Panc1 (cell line): ENCODE data around the gene SLC13A5. TPM values are rescaled to one million over a fixed set of nuclear protein-coding genes. Genes with fewer than 3 reads are reported as not detected.

Experiments used
- ATAC-seq: fragments of 200-7000 bp; cut with Tn5 transposase; 2 replicates; pipeline ENCODE4 v1.9.1; 2020; ENCODE audit warnings: mild to moderate bottlenecking, moderate library complexity
- BruUV-seq: library from RNA; stranded (reverse); fragments of 400-500 nt; replicated peaks from 2 replicates; lab custom pipeline; 2021; lab: Mats Ljungman, UMichigan
- CTCF ChIA-PET: fragments of 300-600 bp; sonication (Branson Sonifier 250); formaldehyde crosslinking; loops from one replicate; lab custom pipeline; 2022; ENCODE audit warnings: antibody characterized with exemption; lab: Charles Lee
- POLR2A ChIA-PET: fragments of 300-600 bp; sonication (Branson Sonifier 250); formaldehyde crosslinking; loops from one replicate; lab custom pipeline; 2022; ENCODE audit warnings: antibody characterized with exemption; lab: Charles Lee
- DNase-seq: peaks from one replicate; pipeline ENCODE4 v3.0.0-alpha.2; 2010; ENCODE audit warnings: low read depth, low spot score
- H3K27ac ChIP-seq: 2 replicates; pipeline ENCODE4 v1.5.1; 2011; ENCODE audit warnings: mild to moderate bottlenecking, low read length, inconsistent platforms
- H3K27me3 ChIP-seq: fragments of 200-500 bp; sonication (Bioruptor generic); 2 replicates; pipeline ENCODE4 v1.6.0; 2014; ENCODE audit warnings: low read length, inconsistent platforms; ENCODE audit not compliant: control insufficient read depth, insufficient read depth
- H3K36me3 ChIP-seq: fragments of 200-500 bp; sonication (Bioruptor generic); 2 replicates; pipeline ENCODE4 v1.5.1; 2014; ENCODE audit warnings: inconsistent platforms, mild to moderate bottlenecking, low read length, moderate library complexity; ENCODE audit not compliant: control insufficient read depth, insufficient read depth
- H3K4me1 ChIP-seq: 2 replicates; pipeline ENCODE4 v1.5.1; 2011; ENCODE audit warnings: inconsistent platforms, mild to moderate bottlenecking, low read length, moderate library complexity; ENCODE audit not compliant: control insufficient read depth, insufficient read depth
- H3K4me3 ChIP-seq, 2 experiments: 2 replicates each; pipeline ENCODE4 v1.5.1; 2011 to 2012; ENCODE audit warnings: low read depth in 2 of 2, low read length in 2 of 2, mild to moderate bottlenecking in 2 of 2, inconsistent platforms in 1 of 2, moderate library complexity in 1 of 2
- H3K9me3 ChIP-seq: fragments of 200-500 bp; sonication (Bioruptor generic); 2 replicates; pipeline ENCODE4 v1.5.1; 2014; ENCODE audit warnings: low read depth, mild to moderate bottlenecking, inconsistent platforms, low read length, moderate library complexity; ENCODE audit not compliant: control insufficient read depth, insufficient read depth
- POLR2AphosphoS5 ChIP-seq: IDR thresholded peaks from 2 replicates; pipeline ENCODE4 v1.6.1; 2012; ENCODE audit warnings: mild to moderate bottlenecking, low read depth, low read length, moderate library complexity
- SIN3A ChIP-seq: IDR thresholded peaks from 2 replicates; pipeline ENCODE4 v1.6.1; 2012; ENCODE audit warnings: low read depth, mild to moderate bottlenecking, low read length, moderate library complexity, borderline replicate concordance; ENCODE audit not compliant: insufficient read depth
- TCF7L2 ChIP-seq: IDR thresholded peaks from 2 replicates; pipeline ENCODE4 v1.6.1; 2011; ENCODE audit warnings: mild to moderate bottlenecking, low read depth, low read length, inconsistent platforms
- in situ Hi-C: cut with HindIII; loops from 2 replicates; pipeline ENCODE4 v1.10.0; 2016; ENCODE audit warnings: low sequenced_read_pairs, low pct_unique_long_range_greater_than_20kb
- intact Hi-C: fragments of 100-400 bp; cut with micrococcal nuclease; formaldehyde crosslinking; loops from one replicate; pipeline ENCODE4 v1.10.0; 2022; ENCODE audit not compliant: unreplicated experiment
- total RNA-seq: library from RNA; stranded (reverse); gene quantifications from one replicate; pipeline ENCODE4 v1.2.1, GENCODE V29; 2021; ENCODE audit not compliant: unreplicated experiment
- TF ChIP-seq, protein P1 (sequence below), 2 experiments: IDR thresholded peaks; 2 replicates each; pipeline ENCODE4 v1.6.1; 2011 to 2012; ENCODE audit warnings: low read depth in 2 of 2, control low read depth in 1 of 2, low read length in 1 of 2, mild to moderate bottlenecking in 1 of 2, moderate library complexity in 1 of 2; ENCODE audit not compliant: insufficient read depth in 1 of 2
- TF ChIP-seq, protein P2 (sequence below): fragments of 450-650 bp; IDR thresholded peaks from 2 replicates; pipeline ENCODE4 v1.5.1; 2017; ENCODE audit warnings: mild to moderate bottlenecking

Gene SLC13A5
- total RNA-seq, 1 experiment from 2014 or later, result 0.26 TPM

DNA sequence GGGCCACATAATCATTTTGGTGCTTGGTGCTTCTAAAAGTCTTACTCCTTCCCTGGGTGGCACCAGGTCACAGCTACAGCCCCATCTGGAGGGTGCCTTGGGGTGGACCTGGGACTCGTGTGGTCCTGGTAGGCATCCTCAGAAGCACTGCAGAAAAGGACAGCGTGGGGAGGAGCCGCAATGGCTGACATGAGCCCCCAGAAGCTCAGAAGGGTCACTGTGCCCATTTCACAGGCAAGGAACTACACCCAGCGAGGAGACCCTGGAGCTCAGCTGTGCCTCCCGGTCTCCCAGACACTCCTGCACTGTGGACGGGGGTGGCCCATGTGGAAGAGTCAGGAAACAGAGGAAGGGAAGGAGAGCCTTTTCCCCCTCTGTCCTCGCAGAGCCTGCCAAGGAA, 35.2 kb downstream of the SLC13A5 start:
- in situ Hi-C loops (no loop called here), intact Hi-C loops (no loop called here)
- DNase-seq (no peak), ATAC-seq (no peak)
- Histone ChIP-seq H3K27ac (no peak overlapping the region), H3K4me1 (no peaks in the 10 kb centered on the region), H3K9me3 (no peaks in the 10 kb centered on the region), H3K36me3 (no peaks in the 10 kb centered on the region), H3K4me3 (no peak overlapping the region), H3K27me3 (peaks cover 7% of the 10 kb centered on the region)
- BruUV-seq, result no TSS peak
- ChIA-PET CTCF (no interaction called here), POLR2A (no interaction called here)
- TF ChIP-seq POLR2AphosphoS5, result no peak
- TF ChIP-seq, protein P1, sequence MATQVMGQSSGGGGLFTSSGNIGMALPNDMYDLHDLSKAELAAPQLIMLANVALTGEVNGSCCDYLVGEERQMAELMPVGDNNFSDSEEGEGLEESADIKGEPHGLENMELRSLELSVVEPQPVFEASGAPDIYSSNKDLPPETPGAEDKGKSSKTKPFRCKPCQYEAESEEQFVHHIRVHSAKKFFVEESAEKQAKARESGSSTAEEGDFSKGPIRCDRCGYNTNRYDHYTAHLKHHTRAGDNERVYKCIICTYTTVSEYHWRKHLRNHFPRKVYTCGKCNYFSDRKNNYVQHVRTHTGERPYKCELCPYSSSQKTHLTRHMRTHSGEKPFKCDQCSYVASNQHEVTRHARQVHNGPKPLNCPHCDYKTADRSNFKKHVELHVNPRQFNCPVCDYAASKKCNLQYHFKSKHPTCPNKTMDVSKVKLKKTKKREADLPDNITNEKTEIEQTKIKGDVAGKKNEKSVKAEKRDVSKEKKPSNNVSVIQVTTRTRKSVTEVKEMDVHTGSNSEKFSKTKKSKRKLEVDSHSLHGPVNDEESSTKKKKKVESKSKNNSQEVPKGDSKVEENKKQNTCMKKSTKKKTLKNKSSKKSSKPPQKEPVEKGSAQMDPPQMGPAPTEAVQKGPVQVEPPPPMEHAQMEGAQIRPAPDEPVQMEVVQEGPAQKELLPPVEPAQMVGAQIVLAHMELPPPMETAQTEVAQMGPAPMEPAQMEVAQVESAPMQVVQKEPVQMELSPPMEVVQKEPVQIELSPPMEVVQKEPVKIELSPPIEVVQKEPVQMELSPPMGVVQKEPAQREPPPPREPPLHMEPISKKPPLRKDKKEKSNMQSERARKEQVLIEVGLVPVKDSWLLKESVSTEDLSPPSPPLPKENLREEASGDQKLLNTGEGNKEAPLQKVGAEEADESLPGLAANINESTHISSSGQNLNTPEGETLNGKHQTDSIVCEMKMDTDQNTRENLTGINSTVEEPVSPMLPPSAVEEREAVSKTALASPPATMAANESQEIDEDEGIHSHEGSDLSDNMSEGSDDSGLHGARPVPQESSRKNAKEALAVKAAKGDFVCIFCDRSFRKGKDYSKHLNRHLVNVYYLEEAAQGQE (IDR thresholded peaks at IDR 0.05; ENCODE audit: insufficient read depth in 1 of 2, low read depth in 2 of 2, low read length in 1 of 2), result no peak

DNA sequence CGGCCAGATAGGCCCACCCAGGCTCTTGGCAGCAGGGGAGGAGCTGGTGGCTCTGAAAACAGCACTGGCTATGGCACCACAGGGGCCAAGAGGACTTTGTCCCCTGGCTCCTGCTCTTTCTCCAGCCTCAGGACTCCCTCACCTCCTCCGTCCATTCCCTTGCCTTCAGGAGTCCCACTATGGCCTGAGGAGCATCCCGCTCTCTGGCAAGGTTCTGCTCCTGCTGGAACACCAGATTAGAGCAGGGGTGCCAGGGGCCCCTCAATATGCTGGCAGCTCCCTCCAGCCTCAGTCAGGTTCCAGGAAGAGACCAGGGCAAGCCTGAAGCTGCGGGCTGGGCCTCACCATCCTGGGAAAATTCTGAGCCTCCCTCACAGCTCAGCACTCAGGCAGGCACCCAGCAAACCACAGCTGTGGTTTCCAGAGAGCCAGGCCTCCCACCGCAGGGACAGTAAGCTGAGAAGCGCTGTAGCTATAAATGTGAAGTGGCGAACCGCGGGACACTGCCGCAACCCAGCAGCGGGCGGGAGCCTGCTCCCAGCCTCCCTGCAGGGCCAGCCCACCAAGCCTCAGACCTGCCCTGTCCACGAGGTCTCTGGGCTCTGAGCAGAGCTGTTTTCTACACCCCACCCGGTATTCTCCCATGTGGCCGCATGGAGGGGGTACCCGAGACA, 35.9 kb downstream of the SLC13A5 start:
- Histone ChIP-seq H3K4me3 (no peak overlapping the region), H3K27me3 (peaks cover 7% of the 10 kb centered on the region), H3K36me3 (no peaks in the 10 kb centered on the region), H3K9me3 (no peaks in the 10 kb centered on the region), H3K4me1 (no peaks in the 10 kb centered on the region), H3K27ac (no peak overlapping the region)
- no peak for ATAC-seq
- no TSS peak for BruUV-seq
- CTCF ChIA-PET, result no interaction called here
- in situ Hi-C loops (no loop called here), intact Hi-C loops (no loop called here)
- DNase-seq, result no peak
- TF ChIP-seq, protein P2, sequence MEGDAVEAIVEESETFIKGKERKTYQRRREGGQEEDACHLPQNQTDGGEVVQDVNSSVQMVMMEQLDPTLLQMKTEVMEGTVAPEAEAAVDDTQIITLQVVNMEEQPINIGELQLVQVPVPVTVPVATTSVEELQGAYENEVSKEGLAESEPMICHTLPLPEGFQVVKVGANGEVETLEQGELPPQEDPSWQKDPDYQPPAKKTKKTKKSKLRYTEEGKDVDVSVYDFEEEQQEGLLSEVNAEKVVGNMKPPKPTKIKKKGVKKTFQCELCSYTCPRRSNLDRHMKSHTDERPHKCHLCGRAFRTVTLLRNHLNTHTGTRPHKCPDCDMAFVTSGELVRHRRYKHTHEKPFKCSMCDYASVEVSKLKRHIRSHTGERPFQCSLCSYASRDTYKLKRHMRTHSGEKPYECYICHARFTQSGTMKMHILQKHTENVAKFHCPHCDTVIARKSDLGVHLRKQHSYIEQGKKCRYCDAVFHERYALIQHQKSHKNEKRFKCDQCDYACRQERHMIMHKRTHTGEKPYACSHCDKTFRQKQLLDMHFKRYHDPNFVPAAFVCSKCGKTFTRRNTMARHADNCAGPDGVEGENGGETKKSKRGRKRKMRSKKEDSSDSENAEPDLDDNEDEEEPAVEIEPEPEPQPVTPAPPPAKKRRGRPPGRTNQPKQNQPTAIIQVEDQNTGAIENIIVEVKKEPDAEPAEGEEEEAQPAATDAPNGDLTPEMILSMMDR, result no peak
- TF ChIP-seq, protein P1 (IDR thresholded peaks at IDR 0.05; ENCODE audit: insufficient read depth in 1 of 2, low read depth in 2 of 2, low read length in 1 of 2), result no peak
- TF ChIP-seq POLR2AphosphoS5, result no peak
- TF ChIP-seq TCF7L2, result no peak
- TF ChIP-seq SIN3A, result no peak
- POLR2A ChIA-PET, result no interaction called here
